ENCODE measurements around the gene ZFP62.

ZFP62 gene

DNA sequence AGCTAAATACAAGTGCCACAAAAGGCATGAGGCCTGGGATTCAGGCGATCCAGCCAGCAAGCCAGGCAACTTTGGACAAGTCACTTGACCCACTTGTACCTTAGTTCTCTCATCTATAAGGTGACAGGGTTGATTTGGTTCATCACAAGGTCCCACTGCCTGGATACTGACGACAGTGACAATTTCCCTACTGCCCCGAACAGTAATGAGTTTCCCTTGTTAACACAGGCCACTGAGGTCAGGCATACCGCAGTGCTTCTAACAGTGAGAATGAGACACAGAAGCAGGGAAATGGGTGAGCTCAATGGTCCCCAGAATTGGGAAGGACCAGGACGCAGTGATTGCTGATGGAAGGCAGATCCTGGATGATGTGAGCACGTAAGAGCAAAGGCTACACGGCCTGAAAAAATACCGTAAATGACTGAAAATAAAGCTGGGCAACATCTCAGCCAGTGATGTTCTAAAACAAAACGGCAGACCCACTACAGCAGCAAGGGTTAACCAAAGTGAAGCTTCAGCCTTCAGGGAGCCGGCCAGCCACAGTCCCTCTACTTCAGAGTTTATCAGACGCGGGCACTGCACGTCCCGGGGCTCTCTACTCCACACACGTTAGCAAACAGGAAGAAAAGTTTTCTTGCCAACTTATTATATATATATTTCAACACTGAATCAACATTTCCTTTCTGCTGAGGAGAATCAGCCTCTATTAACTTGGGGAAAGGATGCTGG lies 59.3 kb downstream of the ZFP62 start:
- H3K36me3 Mint-ChIP-seq, result no peaks in the 10 kb centered on the region
- no peaks in the 10 kb centered on the region for H3K27me3 Mint-ChIP-seq
- H3K27ac Mint-ChIP-seq, result peak overlapping the region; percentile 89
- H3K4me1 Mint-ChIP-seq (ENCODE audit: low read depth), result peaks cover 80% of the 10 kb centered on the region
- H3K9me3 Mint-ChIP-seq (ENCODE audit: low read depth), result no peaks in the 10 kb centered on the region
- peak overlapping the region; percentile 88 for H3K4me3 Mint-ChIP-seq

DNA sequence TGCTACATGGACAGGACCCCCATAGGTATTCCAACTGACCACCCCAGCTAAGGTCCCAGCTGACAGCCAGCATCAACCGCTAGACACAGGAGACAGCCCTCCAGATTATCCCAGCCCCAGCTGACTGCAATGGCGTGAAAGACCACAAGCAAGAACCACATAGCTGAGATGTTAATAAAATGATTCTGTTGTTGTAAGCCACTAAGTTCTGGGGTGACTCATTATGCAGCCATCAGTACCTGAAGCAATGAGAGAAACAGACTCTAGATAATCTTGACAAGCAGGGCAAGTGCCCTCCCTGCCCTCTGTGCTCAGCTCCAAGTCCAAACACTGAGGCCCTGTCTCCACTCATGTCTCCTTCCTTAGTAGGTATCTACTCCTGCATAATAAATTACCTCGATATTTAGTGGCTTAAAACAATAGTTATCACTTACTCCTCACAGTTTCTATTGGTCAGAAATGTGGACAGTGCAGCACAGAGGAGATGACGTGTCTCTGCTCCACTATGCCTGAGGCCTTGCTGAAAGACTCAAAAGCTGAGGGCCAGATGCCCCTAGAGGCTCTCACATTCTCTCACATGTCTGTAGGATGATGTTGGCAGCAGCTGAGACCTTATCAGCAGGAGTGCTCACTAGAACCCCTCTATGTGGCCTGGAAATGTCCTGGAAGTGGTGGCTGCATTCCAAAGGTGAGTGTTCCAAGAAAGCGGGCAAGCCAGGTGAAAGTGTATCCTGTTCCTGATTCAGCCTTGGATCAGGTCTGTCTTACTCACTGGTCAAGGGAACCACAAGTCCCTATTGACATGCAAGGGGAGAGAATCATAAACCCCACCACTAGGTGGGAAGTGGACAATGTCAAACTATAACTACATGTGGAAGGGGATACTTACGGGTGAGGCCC lies 60.9 kb downstream of the ZFP62 start:
- H3K4me1 Mint-ChIP-seq (ENCODE audit: low read depth), result peaks cover 79% of the 10 kb centered on the region
- H3K9me3 Mint-ChIP-seq (ENCODE audit: low read depth), result no peaks in the 10 kb centered on the region
- H3K36me3 Mint-ChIP-seq, result no peaks in the 10 kb centered on the region
- H3K27me3 Mint-ChIP-seq, result no peaks in the 10 kb centered on the region
- peak overlapping the region; percentile 88 for H3K4me3 Mint-ChIP-seq
- peak overlapping the region; percentile 76 for H3K27ac Mint-ChIP-seq

GRCh38 chr5:180799194-180799593 lies 61.9 kb downstream of the ZFP62 start:
- Mint-ChIP-seq H3K27me3 (no peaks in the 10 kb centered on the region), H3K4me3 (peak overlapping the region; percentile 88), H3K9me3 (ENCODE audit: low read depth) (no peaks in the 10 kb centered on the region), H3K27ac (peak overlapping the region; percentile 85), H3K36me3 (no peaks in the 10 kb centered on the region), H3K4me1 (ENCODE audit: low read depth) (peaks cover 78% of the 10 kb centered on the region)

- peaks cover 81% of the 10 kb centered on the region for H3K4me1 Mint-ChIP-seq (ENCODE audit: low read depth)
- H3K27ac Mint-ChIP-seq, result peak overlapping the region; percentile 85
- H3K4me3 Mint-ChIP-seq, result peak overlapping the region; percentile 88
- H3K27me3 Mint-ChIP-seq, result no peaks in the 10 kb centered on the region
- no peaks in the 10 kb centered on the region for H3K9me3 Mint-ChIP-seq (ENCODE audit: low read depth)
- H3K36me3 Mint-ChIP-seq, result no peaks in the 10 kb centered on the region
Observed at GRCh38 chr5:180798193-180798592, 62.9 kb downstream of the ZFP62 start.

Data from activated naive CD8-positive, alpha-beta T cell (primary cell).